ENCODE results near the gene TMCC2. TPM values are rescaled to one million over a fixed set of nuclear protein-coding genes. Genes with fewer than 3 reads are reported as not detected.
A peak's percentile ranks its signal among the peaks of the same experiment; 100 is the strongest.
"Not testable (repeated sequence)": the region's sequence is repeated elsewhere in the genome, so short reads cannot be mapped to it uniquely, and the experiment has no call there.

TMCC2 gene
- total and polyA plus RNA-seq, 2 donors from 2014 or later: 1.3 to 3.5 TPM

GRCh38 chr1:205279986-205280385, 52.2 kb downstream of the TMCC2 start:
- H3K9ac ChIP-seq (ENCODE audit: low read length in 3 of 3): no peak overlapping the region
- intact Hi-C loops (cut with DNase I): no loop called here
- no peak overlapping the region for H3K27ac ChIP-seq (ENCODE audit: low read depth in 2 of 2, low read length in 2 of 2)
- H3K9me3 ChIP-seq (ENCODE audit: control insufficient read depth in 2 of 3, insufficient read depth in 1 of 3, low read length in 3 of 3): no peaks in the 10 kb centered on the region
- no peak for FAIRE-seq
- no peak for DNase-seq
- H3K27me3 ChIP-seq (ENCODE audit: control insufficient read depth, insufficient read depth, low read length): no peaks in the 10 kb centered on the region
- H3K36me3 ChIP-seq (ENCODE audit: control insufficient read depth in 2 of 3, insufficient read depth in 3 of 3, low read length in 3 of 3): no peaks in the 10 kb centered on the region
- no peak for TF ChIP-seq CTCF (IDR thresholded peaks at IDR 0.05; ENCODE audit: borderline replicate concordance, extremely low read depth, insufficient read depth)
- H3K4me1 ChIP-seq (ENCODE audit: control insufficient read depth in 2 of 3, insufficient read depth in 2 of 3, low read depth in 1 of 3, low read length in 3 of 3): peaks cover under 1 to 29% (median 15%) of the 10 kb centered on the region in 3 donors
- no peak overlapping the region for H3K4me3 ChIP-seq (ENCODE audit: low read length in 3 of 3)

- H3K4me3 ChIP-seq (ENCODE audit: low read length in 3 of 3); FAIRE-seq; DNase-seq; H3K27ac ChIP-seq (ENCODE audit: low read depth in 2 of 2, low read length in 2 of 2); H3K27me3 ChIP-seq (ENCODE audit: control insufficient read depth, insufficient read depth, low read length); H3K9ac ChIP-seq (ENCODE audit: low read length in 3 of 3); H3K36me3 ChIP-seq (ENCODE audit: control insufficient read depth in 2 of 3, insufficient read depth in 3 of 3, low read length in 3 of 3); intact Hi-C loops (cut with DNase I); H3K9me3 ChIP-seq (ENCODE audit: control insufficient read depth in 2 of 3, insufficient read depth in 1 of 3, low read length in 3 of 3): not testable (repeated sequence)
- H3K4me1 ChIP-seq (ENCODE audit: control insufficient read depth in 2 of 3, insufficient read depth in 2 of 3, low read depth in 1 of 3, low read length in 3 of 3): peaks cover 6 to 27% (median 18%) of the 10 kb centered on the region in 3 donors
Observed at GRCh38 chr1:205280666-205281395, 53.1 kb downstream of the TMCC2 start.

- Histone ChIP-seq H3K4me3 (ENCODE audit: low read length in 3 of 3) (no peak overlapping the region), H3K9me3 (ENCODE audit: control insufficient read depth in 2 of 3, insufficient read depth in 1 of 3, low read length in 3 of 3) (no peaks in the 10 kb centered on the region), H3K27ac (ENCODE audit: low read depth in 2 of 2, low read length in 2 of 2) (peak overlapping the region in 1 of 2 donors; percentile 82), H3K27me3 (ENCODE audit: control insufficient read depth, insufficient read depth, low read length) (no peaks in the 10 kb centered on the region), H3K36me3 (ENCODE audit: control insufficient read depth in 2 of 3, insufficient read depth in 3 of 3, low read length in 3 of 3) (no peaks in the 10 kb centered on the region), H3K4me1 (ENCODE audit: control insufficient read depth in 2 of 3, insufficient read depth in 2 of 3, low read depth in 1 of 3, low read length in 3 of 3) (peaks cover 6 to 39% (median 37%) of the 10 kb centered on the region in 3 donors), H3K9ac (ENCODE audit: low read length in 3 of 3) (no peak overlapping the region)
- FAIRE-seq (no peak), DNase-seq (no peak)
- TF ChIP-seq CTCF (IDR thresholded peaks at IDR 0.05; ENCODE audit: borderline replicate concordance, extremely low read depth, insufficient read depth): no peak
- intact Hi-C loops (cut with DNase I): no loop called here
Observed at GRCh38 chr1:205283270-205284147, 55.8 kb downstream of the TMCC2 start.
